ENCODE results near the gene MINPP1.
"Not testable (repeated sequence)": the region's sequence is repeated elsewhere in the genome, so short reads cannot be mapped to it uniquely, and the experiment has no call there.

Gene MINPP1

GRCh38 chr10:87575851-87576250 is 71.2 kb downstream of the MINPP1 start:
- DNase-seq (ENCODE audit: low read depth in 3 of 3), result no peak

DNA sequence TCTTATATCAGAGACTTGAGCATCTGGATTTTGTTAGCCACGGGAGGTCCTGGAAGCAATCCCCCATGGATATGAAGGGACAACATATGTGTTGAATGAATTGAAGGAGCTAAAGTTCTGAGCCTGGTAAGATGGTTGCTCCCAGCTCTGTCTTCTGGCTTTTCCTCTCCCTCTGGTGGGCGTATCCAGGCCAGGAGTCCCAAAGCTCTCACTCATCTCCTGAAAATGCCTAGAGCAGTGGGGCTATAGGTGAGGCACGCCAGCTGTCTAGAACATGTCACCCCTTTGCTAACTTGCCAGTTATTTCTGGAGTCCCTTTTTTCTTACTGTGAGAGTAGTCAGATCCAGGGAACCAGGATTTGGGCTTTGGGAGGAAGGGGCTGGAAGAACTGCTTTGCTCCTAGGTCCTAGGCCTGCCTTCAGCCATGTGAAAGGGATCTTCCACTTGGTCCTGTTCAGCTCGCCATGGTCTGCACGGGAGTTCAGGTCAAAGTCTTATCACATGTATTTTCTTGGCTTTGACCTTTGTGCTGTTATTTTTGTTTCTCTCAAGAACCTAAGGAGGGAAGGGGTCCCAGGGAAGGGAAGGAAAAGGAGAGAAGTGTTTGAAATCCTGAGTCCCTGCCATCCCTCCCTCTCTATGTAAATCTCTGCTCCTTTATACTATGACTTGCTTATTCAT is 73.6 kb downstream of the MINPP1 start:
- DNase-seq (ENCODE audit: low read depth in 3 of 3), result no peak

DNA sequence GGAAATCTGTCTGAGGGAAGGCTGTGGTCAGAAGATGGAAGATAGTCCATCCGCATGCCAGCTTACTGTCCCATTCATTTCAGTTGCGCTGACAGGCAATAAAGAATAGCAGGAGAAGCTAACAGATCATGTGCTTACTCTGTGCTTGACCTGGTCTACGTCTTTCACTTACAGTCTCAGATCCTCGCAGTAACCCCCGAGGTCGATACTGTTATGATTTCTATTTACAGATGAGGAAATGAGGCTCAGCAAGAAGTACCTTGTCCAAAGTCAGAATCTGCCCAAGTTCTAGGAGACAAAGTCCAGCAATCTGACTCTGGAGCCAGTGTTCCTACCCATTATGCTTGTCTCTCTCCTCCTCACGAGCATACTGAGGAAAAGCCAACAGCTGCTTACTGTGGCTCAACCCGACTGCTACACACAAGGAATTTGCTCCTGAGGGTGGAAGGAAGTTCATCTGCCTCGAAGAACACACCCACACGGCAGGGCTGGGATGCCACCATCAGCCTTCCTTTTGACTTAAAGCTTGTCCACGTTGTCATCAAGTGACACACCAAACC is 74.2 kb downstream of the MINPP1 start:
- no peak for DNase-seq (ENCODE audit: low read depth in 3 of 3)

- DNase-seq (ENCODE audit: low read depth in 3 of 3), result no peak
Measured at GRCh38 chr10:87579563-87579962, 74.9 kb downstream of the MINPP1 start.

DNA sequence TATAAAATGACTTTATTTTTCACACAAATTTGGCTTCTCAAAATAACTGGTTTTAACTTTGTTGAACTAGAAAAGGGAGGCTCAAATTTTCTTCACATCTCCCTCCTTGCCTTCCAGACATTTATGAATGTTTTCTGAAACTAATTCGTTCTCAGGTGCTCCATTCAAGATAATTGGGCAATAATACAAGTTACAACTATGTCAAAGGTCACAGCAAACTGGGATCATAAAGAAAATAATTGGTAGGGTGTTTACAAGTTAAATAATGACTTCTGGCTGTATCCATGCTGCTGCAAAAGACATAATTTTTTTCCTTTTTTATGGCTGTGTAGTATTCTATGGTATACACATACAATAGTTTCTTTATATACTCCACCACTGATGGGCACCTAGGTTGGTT is 75.3 kb downstream of the MINPP1 start:
- DNase-seq (ENCODE audit: low read depth in 3 of 3), result no peak

DNA sequence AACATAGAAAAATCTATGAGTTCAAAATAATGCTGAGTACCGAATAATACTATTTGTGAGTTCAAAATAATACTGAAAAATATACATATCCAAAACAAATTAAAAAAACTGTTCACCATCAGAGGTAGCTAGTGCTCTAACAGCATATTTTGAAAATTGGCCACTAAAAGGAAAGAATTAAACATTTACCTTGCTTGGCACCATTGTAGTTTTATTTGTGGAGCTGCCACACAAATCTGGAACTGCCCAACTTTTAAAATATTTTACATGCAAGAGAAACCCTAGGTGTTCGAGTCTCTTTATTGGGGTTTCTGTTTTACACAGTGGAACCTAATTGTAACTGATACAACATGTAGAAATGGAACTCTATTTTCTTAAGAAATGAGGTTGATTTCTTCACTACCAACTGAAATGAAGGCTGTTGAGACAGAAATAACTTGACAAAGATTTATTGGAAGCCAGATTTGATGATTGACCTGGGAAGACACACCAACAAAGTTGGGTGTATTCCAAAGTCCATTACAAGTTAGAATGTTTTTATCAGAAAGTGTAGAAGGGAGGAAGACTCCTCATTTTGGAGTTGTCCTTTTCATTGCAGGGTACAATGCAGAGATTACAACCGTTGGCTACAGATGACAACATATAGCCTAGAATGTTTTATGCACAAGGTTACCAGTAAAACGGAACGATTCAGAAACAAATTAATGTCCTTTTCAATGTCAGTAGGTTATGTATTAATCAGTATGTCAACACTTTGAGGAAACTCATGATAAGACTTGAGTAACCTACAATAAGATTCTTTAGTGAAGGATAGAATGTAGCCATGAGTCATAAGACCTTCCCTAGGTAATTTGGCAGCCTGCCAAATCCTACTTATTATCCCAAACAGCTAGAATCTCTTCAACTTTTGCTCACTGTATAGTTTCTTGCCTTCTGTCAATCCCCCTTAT is 81.1 kb downstream of the MINPP1 start:
- DNase-seq (ENCODE audit: low read depth in 3 of 3), result no peak

- DNase-seq (ENCODE audit: low read depth in 3 of 3), result no peak
Measured at GRCh38 chr10:87589645-87590051, 85.0 kb downstream of the MINPP1 start.

- no peak for DNase-seq (ENCODE audit: low read depth in 3 of 3)
Measured at GRCh38 chr10:87590705-87591588, 86.3 kb downstream of the MINPP1 start.

- no peak for DNase-seq (ENCODE audit: low read depth in 3 of 3)
Measured at GRCh38 chr10:87591589-87591886, 86.8 kb downstream of the MINPP1 start.

- not testable (repeated sequence) for DNase-seq (ENCODE audit: low read depth in 3 of 3)
Measured at GRCh38 chr10:87592920-87593319, 88.2 kb downstream of the MINPP1 start.

- no peak for DNase-seq (ENCODE audit: low read depth in 3 of 3)
Measured at GRCh38 chr10:87593702-87594101, 89.0 kb downstream of the MINPP1 start.

DNA sequence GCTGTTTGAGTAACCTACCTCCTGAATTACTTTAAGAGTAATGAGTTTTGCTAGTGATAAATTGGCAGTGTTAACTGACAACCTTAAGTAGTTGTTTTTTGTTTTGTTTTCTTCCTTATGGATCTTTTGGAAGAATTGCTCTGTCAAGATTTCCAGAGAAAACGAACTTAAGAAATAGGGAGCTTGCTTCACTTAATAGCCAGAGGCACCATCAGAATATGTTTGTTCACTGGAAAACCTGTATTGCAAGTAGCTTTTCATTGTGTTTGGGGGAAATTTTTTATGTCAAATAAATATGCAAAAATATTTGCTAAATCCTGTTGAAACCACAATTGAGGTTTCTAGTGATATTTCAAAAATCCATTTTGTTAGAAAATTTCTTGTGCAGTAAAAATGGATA is 89.5 kb downstream of the MINPP1 start:
- DNase-seq (ENCODE audit: low read depth in 3 of 3), result no peak

- DNase-seq (ENCODE audit: low read depth in 3 of 3), result no peak
Measured at GRCh38 chr10:87594864-87595263, 90.2 kb downstream of the MINPP1 start.

GRCh38 chr10:87596351-87596750 is 91.7 kb downstream of the MINPP1 start:
- no peak for DNase-seq (ENCODE audit: low read depth in 3 of 3)

GRCh38 chr10:87598700-87599099 is 94.0 kb downstream of the MINPP1 start:
- no peak for DNase-seq (ENCODE audit: low read depth in 3 of 3)

DNA sequence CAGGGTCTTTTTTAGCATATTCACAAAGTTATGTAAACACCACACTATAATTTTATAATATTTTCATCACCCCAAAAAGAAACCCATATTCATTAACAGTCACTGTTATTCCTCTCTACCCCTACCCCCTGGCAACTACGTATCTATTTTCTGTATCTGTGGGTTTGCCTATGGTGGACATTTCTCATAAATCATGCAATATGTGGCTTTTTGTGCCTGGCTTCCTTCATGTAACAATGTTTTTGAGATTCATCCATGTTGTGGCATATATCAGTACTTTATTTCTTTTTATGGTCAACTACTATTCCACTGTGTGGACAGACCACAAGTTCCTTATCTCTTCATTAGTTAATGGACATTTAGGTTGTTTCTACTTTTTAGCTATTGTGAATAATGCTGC is 95.9 kb downstream of the MINPP1 start:
- no peak for DNase-seq (ENCODE audit: low read depth in 3 of 3)

Measured in stimulated activated CD4-positive, alpha-beta T cell treated with anti-CD3 and anti-CD28 coated beads, TNF-alpha, amount 100 ng/mL, for 24 hours (primary cell).